ENCODE data around the gene FTCD. TPM values are rescaled to one million over a fixed set of nuclear protein-coding genes. Genes with fewer than 3 reads are reported as not detected.
"Not testable (repeated sequence)": the region's sequence is repeated elsewhere in the genome, so short reads cannot be mapped to it uniquely, and the experiment has no call there.

FTCD gene
- total and polyA plus RNA-seq, 2 donors (not counting 3 experiments of a cell fraction or from before 2014, with no cell fraction given), result 0.06 to 1.2 TPM

DNA sequence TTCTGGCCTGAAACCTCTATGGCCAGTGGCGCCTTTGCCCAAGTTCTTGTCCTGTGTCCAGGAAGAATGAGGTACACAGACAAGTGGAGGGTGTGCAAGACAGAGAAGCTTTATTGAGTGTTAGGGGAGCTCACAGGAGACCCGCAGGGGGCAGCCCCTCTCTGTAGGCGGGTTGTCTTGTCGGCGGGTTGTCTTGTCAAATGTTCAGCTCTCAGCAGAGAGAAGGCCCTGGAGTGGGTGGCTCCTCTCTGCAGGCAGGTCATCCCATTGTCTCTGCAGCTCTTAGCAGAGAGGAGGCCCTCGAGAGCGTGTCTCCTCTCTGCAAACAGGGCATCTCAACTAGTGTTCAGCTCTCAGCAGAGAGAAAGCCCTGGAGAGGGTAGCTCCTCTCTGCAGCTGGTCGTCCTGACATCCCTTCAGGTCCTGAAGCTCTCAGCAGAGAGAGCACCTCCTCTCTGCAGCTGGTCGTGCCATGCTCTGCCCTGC lies 46.5 kb downstream of the FTCD start:
- DNase-seq (ENCODE audit: low read depth, low spot score), result no peak
- H3K27me3 ChIP-seq (ENCODE audit: control insufficient read depth in 2 of 2, insufficient read depth in 2 of 2, low read length in 2 of 2), result peaks cover 0 to 8% of the 10 kb centered on the region in 2 experiments
- no peaks in the 10 kb centered on the region for H4K20me1 ChIP-seq (replicated peaks; ENCODE audit: control insufficient read depth, extremely low read depth, insufficient read depth, low read length)
- dilution Hi-C loops (cut with MboI; ENCODE audit: extremely low pct_ligation_motif_present, low sequenced_read_pairs) (no loop called here), intact Hi-C loops (cut with micrococcal nuclease) (no loop called here)
- POLR2A ChIA-PET, result no interaction called here
- CTCF ChIA-PET, result no interaction called here
- no peaks in the 10 kb centered on the region for H3K4me1 ChIP-seq (ENCODE audit: control insufficient read depth, extremely low read depth, insufficient read depth, low read length)
- no peaks in the 10 kb centered on the region for H3K36me3 ChIP-seq (ENCODE audit: control insufficient read depth in 2 of 2, extremely low read depth in 1 of 2, insufficient read depth in 2 of 2, low read length in 2 of 2)
- H3K4me3 ChIP-seq (replicated peaks in 1 of 3; ENCODE audit: insufficient read depth in 1 of 3, low read depth in 1 of 3, low read length in 3 of 3), result no peak overlapping the region
- BruUV-seq (replicated peaks), result no TSS peak
- H3K9me1 ChIP-seq (replicated peaks; ENCODE audit: control insufficient read depth, extremely low read depth, insufficient read depth, low read length), result no peaks in the 10 kb centered on the region
- H3K79me2 ChIP-seq (ENCODE audit: control insufficient read depth, insufficient read depth, low read length), result no peaks in the 10 kb centered on the region
- H3K27ac ChIP-seq (ENCODE audit: insufficient read depth, low read depth, low read length), result no peak overlapping the region
- no peak overlapping the region for H3K4me2 ChIP-seq (ENCODE audit: insufficient read depth, low read length)
- TF ChIP-seq, protein P1, sequence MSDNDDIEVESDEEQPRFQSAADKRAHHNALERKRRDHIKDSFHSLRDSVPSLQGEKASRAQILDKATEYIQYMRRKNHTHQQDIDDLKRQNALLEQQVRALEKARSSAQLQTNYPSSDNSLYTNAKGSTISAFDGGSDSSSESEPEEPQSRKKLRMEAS (IDR thresholded peaks at IDR 0.05; ENCODE audit: insufficient read depth, insufficient read length), result no peak
- no peak for TF ChIP-seq POLR2A (IDR thresholded peaks at IDR 0.05; ENCODE audit: low read depth, low read length)
- no peak for TF ChIP-seq CTCF (IDR thresholded peaks at IDR 0.05; ENCODE audit: extremely low read depth in 1 of 2, insufficient read depth in 1 of 2, low read depth in 1 of 2, low read length in 2 of 2)
- no peak for TF ChIP-seq POLR2AphosphoS5 (IDR thresholded peaks at IDR 0.05; ENCODE audit: insufficient read depth, low read depth, low read length)
- H3K9ac ChIP-seq (replicated peaks; ENCODE audit: extremely low read depth, insufficient read depth, low read length), result no peak overlapping the region
- FAIRE-seq, result no peak
- H3K9me3 ChIP-seq (replicated peaks; ENCODE audit: control insufficient read depth, insufficient read depth, low read length), result no peaks in the 10 kb centered on the region
- H2AFZ ChIP-seq (ENCODE audit: low read depth, low read length), result no peak overlapping the region

DNA sequence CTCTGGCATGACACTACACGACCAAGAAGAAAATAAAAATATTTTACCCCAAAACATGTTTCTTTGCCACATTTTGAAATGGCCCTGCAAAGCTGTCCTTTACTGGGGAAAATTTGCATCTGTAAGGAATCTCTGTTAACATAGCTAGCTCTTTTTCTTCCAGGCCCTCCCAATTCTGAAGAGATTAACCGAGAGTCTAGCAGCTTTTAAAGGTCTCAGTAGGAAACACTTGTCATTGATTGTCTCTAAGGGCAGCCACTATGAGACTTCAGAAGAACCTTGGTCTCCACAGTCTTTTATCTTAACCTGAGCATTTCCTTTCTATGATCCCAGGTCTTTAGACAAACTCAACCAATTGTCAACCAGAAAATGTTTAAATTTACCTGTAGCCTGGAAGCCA lies 48.0 kb downstream of the FTCD start:
- H3K4me3 ChIP-seq (replicated peaks in 1 of 3; ENCODE audit: insufficient read depth in 1 of 3, low read depth in 1 of 3, low read length in 3 of 3); H3K4me2 ChIP-seq (ENCODE audit: insufficient read depth, low read length); H3K4me1 ChIP-seq (ENCODE audit: control insufficient read depth, extremely low read depth, insufficient read depth, low read length); DNase-seq (ENCODE audit: low read depth, low spot score); H3K9me1 ChIP-seq (replicated peaks; ENCODE audit: control insufficient read depth, extremely low read depth, insufficient read depth, low read length); BruUV-seq (replicated peaks); H3K36me3 ChIP-seq (ENCODE audit: control insufficient read depth in 2 of 2, extremely low read depth in 1 of 2, insufficient read depth in 2 of 2, low read length in 2 of 2); H4K20me1 ChIP-seq (replicated peaks; ENCODE audit: control insufficient read depth, extremely low read depth, insufficient read depth, low read length); H3K9ac ChIP-seq (replicated peaks; ENCODE audit: extremely low read depth, insufficient read depth, low read length); FAIRE-seq; H2AFZ ChIP-seq (ENCODE audit: low read depth, low read length); H3K9me3 ChIP-seq (replicated peaks; ENCODE audit: control insufficient read depth, insufficient read depth, low read length); H3K79me2 ChIP-seq (ENCODE audit: control insufficient read depth, insufficient read depth, low read length); H3K27ac ChIP-seq (ENCODE audit: insufficient read depth, low read depth, low read length); POLR2A ChIA-PET; dilution Hi-C loops (cut with MboI; ENCODE audit: extremely low pct_ligation_motif_present, low sequenced_read_pairs); intact Hi-C loops (cut with micrococcal nuclease): not testable (repeated sequence)
- H3K27me3 ChIP-seq (ENCODE audit: control insufficient read depth in 2 of 2, insufficient read depth in 2 of 2, low read length in 2 of 2), result peaks cover 0 to 18% of the 10 kb centered on the region in 2 experiments
- CTCF ChIA-PET, result interaction anchor here (1.6 kb wide), 1 partner anchor 36 kb away, joined by 3 read pairs; no protein-coding TSS in a partner anchor

Measured in endothelial cell of umbilical vein (primary cell).